HepG2 (cell line): Measurements from ENCODE around the gene ENHO. TPM values are rescaled to one million over a fixed set of nuclear protein-coding genes. Genes with fewer than 3 reads are reported as not detected.

Source experiments
- ATAC-seq: fragments of 200-7000 bp; cut with Tn5 transposase; 3 replicates; pipeline ENCODE4 v1.9.1; 2020; ENCODE audit warnings: mild to moderate bottlenecking, moderate library complexity
- BruUV-seq: library from RNA; stranded (reverse); fragments of 400-500 nt; replicated peaks from 2 replicates; lab custom pipeline; 2021; lab: Mats Ljungman, UMichigan
- CTCF ChIA-PET: fragments of 300-600 bp; formaldehyde crosslinking; extraction: SDS; loops from one replicate; lab custom pipeline; 2021; ENCODE audit warnings: low total read pairs, inconsistent platforms, low intra/inter-chr PET ratio; lab: Yijun Ruan, JAX
- POLR2A ChIA-PET: fragments of 350-600 bp; sonication (Branson Sonifier 250); formaldehyde crosslinking; loops from one replicate; lab custom pipeline; 2020; ENCODE audit warnings: antibody characterized with exemption, inconsistent platforms; lab: Yijun Ruan, JAX
- DNase-seq: peaks from one replicate; pipeline ENCODE4 v3.0.0-alpha.2; 2015; ENCODE audit warnings: low spot score
- FAIRE-seq: peaks from 3 replicates; lab custom pipeline; 2011; peaks lifted over from hg19 to GRCh38; lab: Jason Lieb, UNC
- H2AFZ ChIP-seq: one replicate; pipeline ENCODE4 v1.6.1; 2011; ENCODE audit warnings: low read length, inconsistent platforms
- H3K27ac ChIP-seq: fragments of 300-600 bp; 3 replicates; pipeline ENCODE4 v1.8.0; 2011; ENCODE audit warnings: mixed run types, mild to moderate bottlenecking, mixed read lengths, low read length, inconsistent platforms; ENCODE audit not compliant: insufficient read depth; ENCODE audit errors: extremely low read length
- H3K27me3 ChIP-seq, 2 experiments: fragments of 200-600 bp in 1 of 2; 2 replicates in 1 of 2; 3 replicates in 1 of 2; pipeline versions ENCODE4 v1.6.0 to v1.8.0; 2011; ENCODE audit warnings: low read length in 2 of 2, mild to moderate bottlenecking in 2 of 2, moderate library complexity in 2 of 2, inconsistent platforms in 1 of 2; ENCODE audit not compliant: insufficient read depth in 2 of 2, control insufficient read depth in 1 of 2
- H3K36me3 ChIP-seq, 2 experiments: fragments of 200-600 bp in 1 of 2; replicated peaks in 1 of 2; 2 replicates in 1 of 2; 3 replicates in 1 of 2; pipeline versions ENCODE4 v1.5.1 to v1.8.0; 2011; ENCODE audit warnings: low read length in 2 of 2, inconsistent platforms in 1 of 2; ENCODE audit not compliant: insufficient read depth in 2 of 2, control insufficient read depth in 1 of 2
- H3K4me1 ChIP-seq: 2 replicates; pipeline ENCODE4 v1.5.1; 2012; ENCODE audit warnings: low read length, inconsistent platforms; ENCODE audit not compliant: insufficient read depth
- H3K4me2 ChIP-seq: 2 replicates; pipeline ENCODE4 v1.6.0; 2011; ENCODE audit warnings: low read depth, low read length, inconsistent platforms
- H3K4me3 ChIP-seq, 3 experiments: fragments of 200-600 bp in 1 of 3; sonication (generic), shearing (Covaris generic) in 1 of 3; replicated peaks in 1 of 3; 2 replicates each; pipeline ENCODE4 v1.5.1; 2011 to 2016; ENCODE audit warnings: low read length in 3 of 3, inconsistent platforms in 2 of 3, low read depth in 2 of 3, mild to moderate bottlenecking in 2 of 3, control low read depth in 1 of 3, mixed read lengths in 1 of 3; ENCODE audit not compliant: insufficient read depth in 1 of 3
- H3K79me2 ChIP-seq: one replicate; pipeline ENCODE4 v1.6.1; 2011; ENCODE audit warnings: low read length, inconsistent platforms; ENCODE audit not compliant: insufficient read depth
- H3K9ac ChIP-seq: 2 replicates; pipeline ENCODE4 v1.6.0; 2011; ENCODE audit warnings: mild to moderate bottlenecking, low read depth, low read length, inconsistent platforms; ENCODE audit not compliant: insufficient read depth
- H3K9me3 ChIP-seq: 2 replicates; pipeline ENCODE4 v1.5.1; 2012; ENCODE audit warnings: mild to moderate bottlenecking, low read length
- H4K20me1 ChIP-seq: 2 replicates; pipeline ENCODE4 v1.6.0; 2011; ENCODE audit warnings: inconsistent platforms, mild to moderate bottlenecking, low read length, moderate library complexity; ENCODE audit not compliant: insufficient read depth
- GATAD2A ChIP-seq: IDR thresholded peaks from 2 replicates; pipeline ENCODE4 v1.6.1; 2016
- IKZF4 ChIP-seq: sonication (generic); formaldehyde crosslinking; IDR thresholded peaks from 2 replicates; pipeline ENCODE4 v1.5.1; 2020; ENCODE audit warnings: borderline replicate concordance, mild to moderate bottlenecking, low read depth, missing genetic modification reagents; ENCODE audit errors: not compliant biosample characterization
- KDM4B ChIP-seq: sonication (generic); formaldehyde crosslinking; IDR thresholded peaks from 2 replicates; pipeline ENCODE4 v1.4.0; 2020; ENCODE audit warnings: missing genetic modification reagents
- KLF9 ChIP-seq: IDR thresholded peaks from 2 replicates; pipeline ENCODE4 v1.6.1; 2016; ENCODE audit warnings: low read depth
- MAX ChIP-seq: IDR thresholded peaks from 2 replicates; pipeline ENCODE4 v1.6.1; 2012; ENCODE audit warnings: inconsistent platforms
- POGZ ChIP-seq: sonication (generic); formaldehyde crosslinking; IDR thresholded peaks from 2 replicates; pipeline ENCODE4 v1.4.0; 2020; ENCODE audit warnings: mild to moderate bottlenecking, missing genetic modification reagents
- SALL1 ChIP-seq: sonication (generic); formaldehyde crosslinking; IDR thresholded peaks from 2 replicates; pipeline ENCODE4 v1.8.0; 2022; ENCODE audit warnings: mild to moderate bottlenecking, missing genetic modification reagents
- SATB2 ChIP-seq: sonication (generic); formaldehyde crosslinking; IDR thresholded peaks from 2 replicates; pipeline ENCODE4 v1.5.0; 2020; ENCODE audit warnings: missing genetic modification reagents
- SNRNP70 ChIP-seq: fragments of 200-400 bp; formaldehyde crosslinking; IDR thresholded peaks from 2 replicates; pipeline ENCODE4 v1.6.1; 2017; ENCODE audit warnings: mild to moderate bottlenecking, low read depth, low read length, moderate library complexity
- SRSF1 ChIP-seq: fragments of 200-400 bp; formaldehyde crosslinking; optimal IDR thresholded peaks from 2 replicates; pipeline ENCODE3; 2017; ENCODE audit warnings: mild to moderate bottlenecking, low read depth, low read length, moderate library complexity
- STAG1 ChIP-seq: sonication (generic); formaldehyde crosslinking; IDR thresholded peaks from 2 replicates; pipeline ENCODE4 v1.4.0; 2020; ENCODE audit warnings: missing genetic modification reagents
- STAT5B ChIP-seq: sonication (generic); formaldehyde crosslinking; IDR thresholded peaks from 2 replicates; pipeline ENCODE4 v1.4.0; 2020; ENCODE audit warnings: missing genetic modification reagents
- TBX2 ChIP-seq: sonication (generic); formaldehyde crosslinking; IDR thresholded peaks from 2 replicates; pipeline ENCODE4 v1.5.0; 2020; ENCODE audit warnings: missing genetic modification reagents, mild to moderate bottlenecking, borderline replicate concordance
- TFDP1 ChIP-seq: IDR thresholded peaks from 2 replicates; pipeline ENCODE4 v1.6.1; 2016; ENCODE audit warnings: missing compliant biosample characterization, missing genetic modification reagents, borderline replicate concordance
- XRCC5 ChIP-seq: fragments of 200-400 bp; formaldehyde crosslinking; optimal IDR thresholded peaks from 2 replicates; pipeline ENCODE3; 2017; ENCODE audit warnings: mild to moderate bottlenecking, low read length
- ZNF292 ChIP-seq: sonication (generic); formaldehyde crosslinking; IDR thresholded peaks from 2 replicates; pipeline ENCODE4 v1.8.1; 2022; ENCODE audit warnings: mild to moderate bottlenecking, low read depth, missing genetic modification reagents, borderline replicate concordance
- ZNF382 ChIP-seq: sonication (generic); formaldehyde crosslinking; IDR thresholded peaks from 2 replicates; pipeline ENCODE4 v1.5.0; 2020; ENCODE audit warnings: missing genetic modification reagents, mild to moderate bottlenecking, borderline replicate concordance
- ZNF572 ChIP-seq: sonication (generic); formaldehyde crosslinking; IDR thresholded peaks from 2 replicates; pipeline ENCODE4 v1.5.1; 2020; ENCODE audit warnings: mild to moderate bottlenecking, missing genetic modification reagents
- ZNF674 ChIP-seq: sonication (generic); formaldehyde crosslinking; IDR thresholded peaks from 2 replicates; pipeline ENCODE4 v1.5.0; 2020; ENCODE audit warnings: low read depth, mild to moderate bottlenecking, missing genetic modification reagents
- ZNF720 ChIP-seq: sonication (generic); formaldehyde crosslinking; IDR thresholded peaks from 2 replicates; pipeline ENCODE4 v1.4.0; 2020; ENCODE audit warnings: missing genetic modification reagents
- ZNF747 ChIP-seq: sonication (generic); formaldehyde crosslinking; IDR thresholded peaks from 2 replicates; pipeline ENCODE4 v1.8.1; 2023; ENCODE audit warnings: missing genetic modification reagents, mild to moderate bottlenecking, borderline replicate concordance
- WGBS: methylation state at CpG from one replicate; pipeline ENCODE4 v1.1.6; 2017; ENCODE audit warnings: low lambda C conversion rate; 5-methylcytosine and 5-hydroxymethylcytosine counted together
- in situ Hi-C: cut with HindIII; loops from 2 replicates; pipeline ENCODE4 v1.10.0; 2017; ENCODE audit warnings: low pct_unique_long_range_greater_than_20kb; ENCODE audit not compliant: extremely low pct_ligation_motif_present
- intact Hi-C: fragments of 100-400 bp; cut with micrococcal nuclease; formaldehyde crosslinking; loops from one replicate; pipeline ENCODE4 v1.10.0; 2022; ENCODE audit not compliant: unreplicated experiment
- polyA plus RNA-seq, 8 experiments: library from polyadenylated mRNA; depleted of rRNA in 3 of 8; stranded (reverse) in 7 of 8; unstranded in 1 of 8; fragments of >200 nt; fragmentation: Illumina TruSeq in 4 of 8; extraction: Trizol in 4 of 8; gene quantifications; 2 replicates each; pipeline versions ENCODE4 v1.2.1 to v1.2.3, GENCODE V29; 2011 to 2016; ENCODE audit warnings: low read depth in 4 of 8, missing spikeins in 1 of 8, mixed read lengths in 1 of 8; ENCODE audit not compliant: insufficient read depth in 1 of 8
- total RNA-seq, 5 experiments: library from RNA; depleted of rRNA; stranded (reverse); fragments of >200 nt; fragmentation: Illumina TruSeq; extraction: Trizol; gene quantifications; 2 replicates each; pipeline ENCODE4 v1.2.3, GENCODE V29; 2016; ENCODE audit warnings: low read depth in 1 of 5
- TF ChIP-seq, protein P1 (sequence below): sonication (generic); formaldehyde crosslinking; IDR thresholded peaks from 2 replicates; pipeline ENCODE4 v1.8.1; 2023; ENCODE audit warnings: missing genetic modification reagents, mild to moderate bottlenecking, borderline replicate concordance
- TF ChIP-seq, protein P2 (sequence below): sonication (generic); formaldehyde crosslinking; IDR thresholded peaks from 2 replicates; pipeline ENCODE4 v1.5.0; 2020; ENCODE audit warnings: mild to moderate bottlenecking, missing genetic modification reagents, moderate library complexity

Gene ENHO
- total and polyA plus RNA-seq, 2 of the 13 experiments (the other 11 are each of a cell fraction or from before 2014, with no cell fraction given), result 0.08 to 0.60 TPM

DNA sequence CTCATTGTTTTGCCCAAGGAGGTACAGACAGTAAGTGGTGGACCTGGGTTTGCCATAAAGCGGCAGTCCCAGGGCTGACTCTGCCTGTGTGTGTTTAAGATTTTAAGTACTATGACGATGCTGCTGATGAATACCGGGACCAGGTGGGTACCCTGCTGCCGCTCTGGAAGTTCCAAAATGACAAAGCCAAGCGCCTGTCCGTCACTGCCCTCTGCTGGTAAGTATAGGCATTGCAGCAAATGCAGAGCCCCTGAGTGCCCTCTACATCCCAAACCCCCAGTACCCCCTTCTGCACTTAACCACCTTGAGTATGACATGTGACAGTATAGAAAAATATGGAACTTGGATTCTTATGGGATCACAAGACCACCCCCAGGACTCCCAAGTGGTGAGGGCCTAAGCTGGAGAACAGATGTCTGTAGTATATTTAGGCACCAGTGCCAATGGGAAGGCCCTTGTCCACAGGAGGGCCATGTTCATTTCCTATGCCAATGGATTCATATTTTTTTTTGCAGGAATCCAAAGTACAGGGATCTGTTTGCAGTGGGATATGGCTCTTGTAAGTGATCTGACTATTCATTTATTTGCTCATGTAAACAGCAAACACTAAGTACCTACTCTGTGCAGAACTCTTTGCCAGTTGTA, 22.0 kb downstream of the ENHO start (continued):
- TF ChIP-seq, protein P1, sequence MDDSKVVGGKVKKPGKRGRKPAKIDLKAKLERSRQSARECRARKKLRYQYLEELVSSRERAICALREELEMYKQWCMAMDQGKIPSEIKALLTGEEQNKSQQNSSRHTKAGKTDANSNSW, result no peak
- no peak for TF ChIP-seq GATAD2A (CRISPR knock-in tag)
- TF ChIP-seq, protein P2, sequence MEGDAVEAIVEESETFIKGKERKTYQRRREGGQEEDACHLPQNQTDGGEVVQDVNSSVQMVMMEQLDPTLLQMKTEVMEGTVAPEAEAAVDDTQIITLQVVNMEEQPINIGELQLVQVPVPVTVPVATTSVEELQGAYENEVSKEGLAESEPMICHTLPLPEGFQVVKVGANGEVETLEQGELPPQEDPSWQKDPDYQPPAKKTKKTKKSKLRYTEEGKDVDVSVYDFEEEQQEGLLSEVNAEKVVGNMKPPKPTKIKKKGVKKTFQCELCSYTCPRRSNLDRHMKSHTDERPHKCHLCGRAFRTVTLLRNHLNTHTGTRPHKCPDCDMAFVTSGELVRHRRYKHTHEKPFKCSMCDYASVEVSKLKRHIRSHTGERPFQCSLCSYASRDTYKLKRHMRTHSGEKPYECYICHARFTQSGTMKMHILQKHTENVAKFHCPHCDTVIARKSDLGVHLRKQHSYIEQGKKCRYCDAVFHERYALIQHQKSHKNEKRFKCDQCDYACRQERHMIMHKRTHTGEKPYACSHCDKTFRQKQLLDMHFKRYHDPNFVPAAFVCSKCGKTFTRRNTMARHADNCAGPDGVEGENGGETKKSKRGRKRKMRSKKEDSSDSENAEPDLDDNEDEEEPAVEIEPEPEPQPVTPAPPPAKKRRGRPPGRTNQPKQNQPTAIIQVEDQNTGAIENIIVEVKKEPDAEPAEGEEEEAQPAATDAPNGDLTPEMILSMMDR, result peak; percentile 82
- no peak for TF ChIP-seq ZNF572
- no peak for TF ChIP-seq ZNF674
- TF ChIP-seq POGZ (CRISPR knock-in tag), result no peak
- no peak for TF ChIP-seq KLF9 (CRISPR knock-in tag)
- no peak for TF ChIP-seq ZNF382
- no peak for TF ChIP-seq SNRNP70
- peak; percentile 72 for TF ChIP-seq STAG1 (CRISPR knock-in tag)
- TF ChIP-seq SRSF1, result no peak
- TF ChIP-seq XRCC5, result peak; percentile 25

- no peak for ATAC-seq
- no peak overlapping the region for H3K4me2 ChIP-seq
- no TSS peak for BruUV-seq
- TF ChIP-seq IKZF4 (CRISPR knock-in tag), result no peak
- no peak for TF ChIP-seq SALL1 (CRISPR knock-in tag)
- no peak for TF ChIP-seq STAT5B (CRISPR knock-in tag)
- no peak for TF ChIP-seq TFDP1 (CRISPR knock-in tag)
- no peak for TF ChIP-seq ZNF747 (CRISPR knock-in tag)
- TF ChIP-seq MAX, result no peak
- TF ChIP-seq TBX2 (CRISPR knock-in tag), result no peak
- no peak for TF ChIP-seq ZNF720 (CRISPR knock-in tag)
- TF ChIP-seq ZNF292 (CRISPR knock-in tag), result no peak
- no peak for TF ChIP-seq SATB2 (CRISPR knock-in tag)
- no peak for TF ChIP-seq KDM4B (CRISPR knock-in tag)
These were observed 23.7 kb downstream of the ENHO start for GRCh38 chr9:34499076-34499475.

More at GRCh38 chr9:34499076-34499475, 23.7 kb downstream of the ENHO start:
- intact Hi-C loops, result no loop called here
- Histone ChIP-seq H3K27ac (no peak overlapping the region), H3K27me3 (peaks cover 0 to 10% of the 10 kb centered on the region in 2 experiments; a peak in 2 of 5 replicates), H3K36me3 (no peaks in the 10 kb centered on the region), H2AFZ (no peak overlapping the region), H4K20me1 (no peaks in the 10 kb centered on the region; the same call in 1 of the 2 replicates), H3K9me3 (no peaks in the 10 kb centered on the region), H3K4me1 (peaks cover 23% of the 10 kb centered on the region), H3K79me2 (no peaks in the 10 kb centered on the region), H3K9ac (no peak overlapping the region), H3K4me3 (no peak overlapping the region)
- DNase-seq (no peak), FAIRE-seq (no peak)
- CTCF ChIA-PET, result no interaction called here
- 46% methylated on average over 2 of the region's 2 CpGs for WGBS
- in situ Hi-C loops, result no loop called here
- POLR2A ChIA-PET, result no interaction called here
